DMS79 treated with DMSO at 0.1 percent for 48 hours (cell line): ENCODE data around the gene SULT1B1.

Source experiments
- DNase-seq: peaks from one replicate; lab custom pipeline; 2025; lab: John Stamatoyannopoulos, UW

Gene SULT1B1

GRCh38 chr4:69749771-69750170 lies 10.6 kb downstream of the SULT1B1 start:
- DNase-seq, result no peak

- DNase-seq, result no peak
These were observed 12.2 kb downstream of the SULT1B1 start for GRCh38 chr4:69748173-69748572.

GRCh38 chr4:69744157-69744478 lies 16.3 kb downstream of the SULT1B1 start:
- no peak for DNase-seq

GRCh38 chr4:69743476-69744156 lies 16.8 kb downstream of the SULT1B1 start:
- DNase-seq, result no peak

- no peak for DNase-seq
These were observed 17.8 kb downstream of the SULT1B1 start for GRCh38 chr4:69742596-69742995.

- DNase-seq, result no peak
These were observed 21.5 kb downstream of the SULT1B1 start for GRCh38 chr4:69738872-69739271.

GRCh38 chr4:69735119-69735518 lies 25.3 kb downstream of the SULT1B1 start:
- no peak for DNase-seq

GRCh38 chr4:69731847-69732246 lies 28.6 kb downstream of the SULT1B1 start:
- no peak for DNase-seq

- DNase-seq, result no peak
These were observed 29.2 kb downstream of the SULT1B1 start for GRCh38 chr4:69731241-69731640.

GRCh38 chr4:69730002-69730401 lies 30.4 kb downstream of the SULT1B1 start:
- no peak for DNase-seq

- DNase-seq, result no peak
These were observed 32.5 kb downstream of the SULT1B1 start for GRCh38 chr4:69727926-69728325.

- DNase-seq, result no peak
These were observed 33.0 kb downstream of the SULT1B1 start for GRCh38 chr4:69727426-69727825.

GRCh38 chr4:69726971-69727370 lies 33.4 kb downstream of the SULT1B1 start:
- no peak for DNase-seq

- DNase-seq, result no peak
These were observed 41.8 kb downstream of the SULT1B1 start for GRCh38 chr4:69718396-69719271.

- no peak for DNase-seq
These were observed 42.6 kb downstream of the SULT1B1 start for GRCh38 chr4:69717778-69718177.

GRCh38 chr4:69716654-69717053 lies 43.8 kb downstream of the SULT1B1 start:
- no peak for DNase-seq

GRCh38 chr4:69714086-69714485 lies 46.3 kb downstream of the SULT1B1 start:
- DNase-seq, result no peak

- no peak for DNase-seq
These were observed 46.8 kb downstream of the SULT1B1 start for GRCh38 chr4:69713593-69713992.

GRCh38 chr4:69710580-69710979 lies 49.8 kb downstream of the SULT1B1 start:
- no peak for DNase-seq

- no peak for DNase-seq
These were observed 52.2 kb downstream of the SULT1B1 start for GRCh38 chr4:69708211-69708610.

GRCh38 chr4:69707807-69708206 lies 52.6 kb downstream of the SULT1B1 start:
- DNase-seq, result no peak

- no peak for DNase-seq
These were observed 58.2 kb downstream of the SULT1B1 start for GRCh38 chr4:69702201-69702600.

GRCh38 chr4:69701696-69702095 lies 58.7 kb downstream of the SULT1B1 start:
- DNase-seq, result no peak
